Endothelial cell of coronary artery (primary cell): ENCODE results near the gene MDH1. TPM values are rescaled to one million over a fixed set of nuclear protein-coding genes. Genes with fewer than 3 reads are reported as not detected.

ENCODE experiments used
- total RNA-seq: library from RNA; depleted of rRNA; stranded (reverse); fragments of >200 nt; gene quantifications from 2 replicates; pipeline ENCODE4 v1.2.3, GENCODE V29; 2014

Gene MDH1
- 125 and 130 TPM in 2 replicates for total RNA-seq

GRCh38 chr2:63588385-63589147, at the start of gene MDH1, which contains the start of gene WDPCP:
MDH1 (plus strand) TSS chr2:63588963; CDS start chr2:63589044, 81 bp downstream.
WDPCP (minus strand) TSS chr2:63588477; CDS start chr2:63588271, 206 bp downstream.

Other genes with a start within 250 kb of the MDH1 start
- gene WDPCP, start 486 bp upstream of the MDH1 start, total RNA-seq: 5.9 and 6.2 TPM in 2 replicates